Effector memory CD8-positive, alpha-beta T cell (primary cell): ENCODE data around the gene GAL3ST2.
"Not testable (repeated sequence)": the region's sequence is repeated elsewhere in the genome, so short reads cannot be mapped to it uniquely, and the experiment has no call there.

Source experiments
- ATAC-seq: fragments of 150-1000 bp; cut with Tn5 transposase; replicated peaks from 2 replicates; pipeline ENCODE4 v1.10.0; 2021; ENCODE audit warnings: mild to moderate bottlenecking, moderate library complexity
- DNase-seq, 3 experiments: peaks; one replicate each; pipeline ENCODE4 v3.0.0; 2021
- H3K27ac Mint-ChIP-seq, 2 donors: one replicate each; pipeline ENCODE4 v1.8.0; 2022; ENCODE audit warnings: mild to moderate bottlenecking in 2 of 2, mixed read lengths in 2 of 2, moderate library complexity in 2 of 2
- H3K27me3 Mint-ChIP-seq, 2 donors: one replicate each; pipeline ENCODE4 v1.8.0; 2022; ENCODE audit warnings: mixed read lengths in 2 of 2
- H3K36me3 Mint-ChIP-seq: one replicate; pipeline ENCODE4 v1.8.0; 2022; ENCODE audit warnings: mild to moderate bottlenecking, moderate library complexity, mixed read lengths; ENCODE audit not compliant: insufficient read depth
- H3K4me1 Mint-ChIP-seq, 2 donors: one replicate each; pipeline ENCODE4 v1.8.0; 2022; ENCODE audit warnings: low read depth in 2 of 2, mixed read lengths in 2 of 2
- H3K4me3 Mint-ChIP-seq, 2 donors: one replicate each; pipeline ENCODE4 v1.8.0; 2022; ENCODE audit warnings: mild to moderate bottlenecking in 2 of 2, mixed read lengths in 2 of 2, moderate library complexity in 2 of 2
- H3K9me3 Mint-ChIP-seq, 2 donors: one replicate each; pipeline ENCODE4 v1.8.0; 2022; ENCODE audit warnings: mixed read lengths in 2 of 2

Gene GAL3ST2

DNA sequence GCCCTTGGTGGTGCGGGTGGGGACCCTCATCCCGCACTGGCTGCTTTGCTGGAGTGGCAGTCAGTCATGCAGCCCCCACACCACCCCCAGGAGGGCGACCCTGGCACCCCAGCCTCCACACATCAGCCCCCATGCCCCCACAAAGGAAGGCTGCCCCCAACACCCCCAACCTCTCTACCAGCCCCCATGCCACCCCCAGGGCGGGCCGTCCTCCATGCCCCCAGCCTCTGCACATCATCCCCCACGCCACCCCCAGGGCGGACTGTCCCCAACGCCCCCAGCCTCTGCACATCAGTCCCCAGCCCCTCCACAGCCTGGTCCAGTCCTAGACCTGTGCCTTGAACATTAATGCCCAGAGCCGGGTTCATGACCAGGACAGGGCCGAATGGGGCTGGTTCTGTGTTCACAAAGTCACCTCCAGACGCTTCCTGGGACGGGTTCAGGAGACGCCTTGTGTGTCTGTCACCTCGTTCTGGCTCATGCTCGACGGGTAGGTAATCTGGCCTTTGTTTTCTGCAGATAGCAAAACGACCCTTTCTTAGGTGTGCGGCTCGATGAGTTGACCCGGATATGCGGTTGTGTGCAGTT is 23.8 kb upstream of the GAL3ST2 start:
- Mint-ChIP-seq H3K27me3 (no peaks in the 10 kb centered on the region), H3K9me3 (no peaks in the 10 kb centered on the region), H3K36me3 (peaks cover 32% of the 10 kb centered on the region), H3K4me3 (no peak overlapping the region), H3K4me1 (peaks cover 0 to 3% of the 10 kb centered on the region in 2 donors), H3K27ac (no peak overlapping the region)
- no peak for ATAC-seq
- no peak for DNase-seq

DNA sequence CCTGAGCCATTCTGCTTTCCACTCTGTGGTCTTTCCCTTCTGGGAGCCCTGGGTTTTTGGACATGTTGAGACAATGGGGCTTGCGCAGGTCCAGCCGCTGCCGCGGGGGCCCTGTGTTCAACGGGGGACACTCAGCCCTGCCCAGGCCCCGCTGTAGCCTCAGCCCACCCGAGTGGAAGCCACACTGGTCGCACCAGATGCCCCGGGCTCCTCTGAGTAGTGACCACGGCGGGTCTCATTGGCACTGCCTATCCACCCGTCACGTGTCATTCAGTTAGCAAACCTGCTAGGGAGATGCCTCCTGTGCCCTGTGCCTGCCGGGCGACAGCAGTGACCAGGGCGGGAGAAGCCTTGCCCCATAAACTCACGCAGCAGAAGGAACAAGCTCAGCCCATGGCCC is 23.1 kb upstream of the GAL3ST2 start:
- ATAC-seq (no peak), DNase-seq (no peak)
- Mint-ChIP-seq H3K27ac (no peak overlapping the region), H3K36me3 (peaks cover 28% of the 10 kb centered on the region), H3K9me3 (no peaks in the 10 kb centered on the region), H3K4me3 (no peak overlapping the region), H3K27me3 (no peaks in the 10 kb centered on the region), H3K4me1 (peaks cover 0 to 3% of the 10 kb centered on the region in 2 donors)

DNA sequence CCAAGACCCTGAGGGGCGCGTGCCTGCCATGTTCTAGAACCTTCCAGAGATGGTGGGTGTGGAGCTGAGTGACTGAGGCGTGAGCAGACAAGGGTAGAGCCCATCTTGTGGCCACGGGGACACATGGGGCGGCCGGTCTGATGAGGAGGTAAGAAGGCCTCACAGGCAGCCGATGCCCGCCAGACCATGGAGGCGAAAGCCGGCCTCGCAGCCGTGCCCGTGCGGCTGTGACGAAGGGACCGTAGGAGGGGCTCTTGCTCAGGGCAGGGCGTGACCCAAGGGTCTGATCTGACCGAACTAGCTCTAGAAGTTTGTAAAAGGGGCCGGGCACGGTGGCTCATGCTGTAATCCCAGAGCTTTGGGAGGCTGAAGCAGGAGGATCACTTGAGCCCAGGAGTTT is 22.6 kb upstream of the GAL3ST2 start:
- Mint-ChIP-seq H3K27ac (no peak overlapping the region), H3K36me3 (peaks cover 31% of the 10 kb centered on the region), H3K27me3 (no peaks in the 10 kb centered on the region), H3K9me3 (no peaks in the 10 kb centered on the region), H3K4me1 (peaks cover 0 to 3% of the 10 kb centered on the region in 2 donors), H3K4me3 (no peak overlapping the region)
- DNase-seq (no peak), ATAC-seq (no peak)

DNA sequence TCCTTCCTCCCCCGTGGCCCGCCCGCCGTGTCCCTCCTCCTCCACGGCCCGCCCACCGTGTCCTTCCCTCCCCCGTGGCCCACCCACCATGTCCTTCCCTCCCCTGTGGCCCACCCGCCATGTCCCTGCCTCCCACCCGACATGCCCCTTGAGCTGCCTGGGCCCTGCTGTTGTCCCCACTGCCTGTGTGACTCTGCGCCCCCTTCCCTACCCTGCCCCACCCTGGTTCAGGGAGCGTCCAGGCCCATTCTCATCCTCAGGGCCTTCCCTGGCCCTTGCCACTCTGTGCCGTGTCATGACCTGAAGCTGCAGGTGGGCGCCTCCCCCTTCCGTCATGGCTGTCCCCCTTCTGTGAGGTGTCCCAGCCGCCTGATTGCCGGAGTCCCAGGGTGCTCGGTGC is 21.5 kb upstream of the GAL3ST2 start:
- no peak overlapping the region for H3K4me3 Mint-ChIP-seq
- ATAC-seq: no peak
- H3K9me3 Mint-ChIP-seq: no peaks in the 10 kb centered on the region
- no peak overlapping the region for H3K27ac Mint-ChIP-seq
- no peak for DNase-seq
- H3K27me3 Mint-ChIP-seq: no peaks in the 10 kb centered on the region
- H3K36me3 Mint-ChIP-seq: peaks cover 35% of the 10 kb centered on the region
- H3K4me1 Mint-ChIP-seq: peaks cover 0 to 6% of the 10 kb centered on the region in 2 donors

DNA sequence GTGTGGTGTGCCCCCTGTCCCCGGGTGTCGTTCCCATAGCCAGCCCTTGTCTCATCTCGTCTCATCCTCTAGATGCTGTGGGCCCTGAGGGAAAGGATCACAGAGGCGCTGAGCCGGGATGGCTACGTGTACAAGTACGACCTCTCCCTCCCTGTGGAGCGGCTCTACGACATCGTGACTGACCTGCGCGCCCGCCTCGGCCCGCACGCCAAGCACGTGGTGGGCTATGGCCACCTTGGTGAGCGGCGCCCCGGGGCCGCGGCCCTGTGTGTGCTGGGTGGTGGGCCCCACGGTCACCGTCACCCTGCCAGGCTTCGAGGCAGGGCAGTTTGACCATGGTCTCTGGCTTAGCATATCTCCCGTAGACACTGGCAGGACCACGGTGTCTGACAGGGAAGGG is 20.8 kb upstream of the GAL3ST2 start:
- ATAC-seq: no peak
- Mint-ChIP-seq H3K27ac (no peak overlapping the region), H3K36me3 (peaks cover 39% of the 10 kb centered on the region)

DNA sequence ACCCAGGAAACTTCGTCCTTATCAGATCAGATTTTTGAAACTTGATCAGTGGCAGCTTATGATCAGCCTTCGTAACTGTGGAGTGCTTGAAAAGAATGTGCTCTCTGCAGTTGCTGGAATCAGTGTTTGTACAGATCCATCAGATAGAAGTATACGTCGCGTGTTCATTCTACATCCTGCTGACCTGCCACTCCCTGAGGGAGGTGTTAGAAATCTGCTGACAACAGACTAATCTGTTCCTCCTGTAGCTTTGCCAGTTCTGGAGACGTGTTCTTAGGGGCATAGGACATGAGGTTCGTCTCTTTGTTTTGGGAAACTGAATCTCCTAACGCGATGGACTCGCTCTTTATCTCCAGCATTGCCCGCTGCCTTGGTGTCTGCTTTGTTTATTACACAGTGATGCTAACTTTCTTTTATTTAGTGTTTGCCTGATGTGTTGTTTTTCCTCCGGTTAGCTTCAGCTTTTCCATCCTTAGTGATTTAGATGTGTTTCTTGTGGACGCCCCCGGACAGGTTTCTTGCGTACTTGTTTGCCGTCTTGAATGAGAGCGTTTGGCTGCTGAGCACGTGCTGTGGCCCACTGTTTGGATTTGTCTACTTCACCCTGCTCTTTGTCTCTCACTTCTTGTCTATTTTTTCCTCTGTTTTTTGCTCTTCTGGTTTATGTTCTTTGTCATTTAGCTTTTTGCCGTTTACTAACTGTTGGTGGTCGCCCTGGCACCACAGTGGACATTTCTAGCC is 17.4 kb upstream of the GAL3ST2 start:
- H3K4me1 Mint-ChIP-seq: peaks cover 26 to 30% of the 10 kb centered on the region in 2 donors
- peak overlapping the region in 1 of 2 donors; percentile 30 for H3K27ac Mint-ChIP-seq
- peaks cover 63% of the 10 kb centered on the region for H3K36me3 Mint-ChIP-seq
- peak overlapping the region in 1 of 2 donors; percentile 22 for H3K4me3 Mint-ChIP-seq
- H3K9me3 Mint-ChIP-seq: peaks cover 0 to 2% of the 10 kb centered on the region in 2 donors
- DNase-seq (no peak), ATAC-seq (no peak)
- H3K27me3 Mint-ChIP-seq: no peaks in the 10 kb centered on the region

More for the DNA sequence above, 20.8 kb upstream of the GAL3ST2 start:
- Mint-ChIP-seq H3K9me3 (peaks cover 0 to under 1% of the 10 kb centered on the region in 2 donors), H3K4me3 (no peak overlapping the region), H3K4me1 (peaks cover 2 to 7% of the 10 kb centered on the region in 2 donors), H3K27me3 (no peaks in the 10 kb centered on the region)
- no peak for DNase-seq

GRCh38 chr2:241759893-241760292 is 16.7 kb upstream of the GAL3ST2 start:
- Mint-ChIP-seq H3K4me1 (peaks cover 29 to 34% of the 10 kb centered on the region in 2 donors), H3K27ac (peak overlapping the region in 1 of 2 donors; percentile 30), H3K36me3 (peaks cover 61% of the 10 kb centered on the region)
- not testable (repeated sequence) for H3K27me3 Mint-ChIP-seq, H3K4me3 Mint-ChIP-seq, ATAC-seq, H3K9me3 Mint-ChIP-seq, DNase-seq

DNA sequence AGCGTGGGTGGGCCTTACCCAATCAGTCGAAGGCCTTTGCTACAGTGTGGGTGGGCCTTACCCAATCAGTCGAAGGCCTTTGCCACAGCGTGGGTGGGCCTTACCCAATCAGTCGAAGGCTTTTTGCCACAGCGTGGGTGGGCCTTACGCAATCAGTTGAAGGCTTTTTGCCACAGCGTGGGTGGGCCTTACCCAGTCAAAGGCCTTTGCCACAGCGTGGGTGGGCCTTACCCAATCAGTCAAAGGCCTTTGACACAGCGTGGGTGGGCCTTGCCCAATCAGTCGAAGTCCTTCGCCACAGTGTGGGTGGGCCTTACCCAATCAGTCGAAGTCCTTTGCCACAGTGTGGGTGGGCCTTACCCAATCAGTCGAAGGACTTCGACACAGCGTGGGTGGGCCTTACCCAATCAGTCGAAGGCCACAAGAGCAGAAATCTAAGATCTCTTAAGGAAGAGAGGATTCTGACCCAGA is 16.3 kb upstream of the GAL3ST2 start:
- DNase-seq: no peak
- Mint-ChIP-seq H3K9me3 (peaks cover 0 to 2% of the 10 kb centered on the region in 2 donors), H3K4me3 (no peak overlapping the region), H3K4me1 (peaks cover 29 to 34% of the 10 kb centered on the region in 2 donors), H3K27ac (peak overlapping the region; percentile 87 to 89), H3K36me3 (peaks cover 61% of the 10 kb centered on the region), H3K27me3 (no peaks in the 10 kb centered on the region)
- no peak for ATAC-seq

- H3K27ac Mint-ChIP-seq: peak overlapping the region; percentile 96 to 99
- ATAC-seq: no peak
- H3K27me3 Mint-ChIP-seq: no peaks in the 10 kb centered on the region
- H3K4me1 Mint-ChIP-seq: peaks cover 29 to 34% of the 10 kb centered on the region in 2 donors
- peaks cover 0 to 2% of the 10 kb centered on the region in 2 donors for H3K9me3 Mint-ChIP-seq
- peak overlapping the region; percentile 85 to 87 for H3K4me3 Mint-ChIP-seq
- H3K36me3 Mint-ChIP-seq: peaks cover 48% of the 10 kb centered on the region
- DNase-seq: no peak
Observed at GRCh38 chr2:241762321-241762932, 14.2 kb upstream of the GAL3ST2 start.

- peaks cover 0 to 2% of the 10 kb centered on the region in 2 donors for H3K9me3 Mint-ChIP-seq
- peaks cover 48% of the 10 kb centered on the region for H3K36me3 Mint-ChIP-seq
- H3K4me1 Mint-ChIP-seq: peaks cover 29 to 34% of the 10 kb centered on the region in 2 donors
- H3K27ac Mint-ChIP-seq: peak overlapping the region; percentile 96 to 99
- peak overlapping the region; percentile 85 to 87 for H3K4me3 Mint-ChIP-seq
- no peaks in the 10 kb centered on the region for H3K27me3 Mint-ChIP-seq
- ATAC-seq (peak; percentile 82), DNase-seq (peak; percentile 81 to 87 (median 84))
Observed at GRCh38 chr2:241762933-241763369, 13.7 kb upstream of the GAL3ST2 start.

- H3K36me3 Mint-ChIP-seq: peaks cover 48% of the 10 kb centered on the region
- peaks cover 0 to 2% of the 10 kb centered on the region in 2 donors for H3K9me3 Mint-ChIP-seq
- peak in 2 of 3 experiments; percentile 55 to 56 for DNase-seq
- peak overlapping the region; percentile 96 to 99 for H3K27ac Mint-ChIP-seq
- ATAC-seq: peak; percentile 54
- H3K27me3 Mint-ChIP-seq: no peaks in the 10 kb centered on the region
- peak overlapping the region; percentile 85 to 87 for H3K4me3 Mint-ChIP-seq
- H3K4me1 Mint-ChIP-seq: peaks cover 29 to 34% of the 10 kb centered on the region in 2 donors
Observed at GRCh38 chr2:241763551-241764274, 12.9 kb upstream of the GAL3ST2 start.

GRCh38 chr2:241764275-241765241 is 12.1 kb upstream of the GAL3ST2 start:
- Mint-ChIP-seq H3K4me3 (peak overlapping the region; percentile 85 to 87), H3K27me3 (no peaks in the 10 kb centered on the region), H3K27ac (peak overlapping the region; percentile 96 to 99), H3K9me3 (peaks cover 0 to 2% of the 10 kb centered on the region in 2 donors), H3K4me1 (peaks cover 29% of the 10 kb centered on the region in 2 donors), H3K36me3 (peaks cover 40% of the 10 kb centered on the region)
- ATAC-seq (no peak), DNase-seq (no peak)
